Neural cell (in vitro differentiated cells): ENCODE data around the gene ZSWIM8.

Experiments
- EZH2 ChIP-seq: fragments of 200-600, 300-800 bp; shearing (Covaris generic), sonication (generic); IDR thresholded peaks from 2 replicates; pipeline ENCODE4 v1.6.1; 2014; ENCODE audit warnings: antibody characterized with exemption, low read length, borderline replicate concordance, mild to moderate bottlenecking; ENCODE audit not compliant: insufficient read depth, poor library complexity, severe bottlenecking
- POLR2AphosphoS5 ChIP-seq: IDR thresholded peaks from 2 replicates; pipeline ENCODE4 v1.6.1; 2012
- TF ChIP-seq, protein P1 (sequence below): fragments of 450-650 bp; IDR thresholded peaks from 2 replicates; pipeline ENCODE4 v1.5.1; 2014; ENCODE audit warnings: antibody characterized with exemption, mild to moderate bottlenecking, moderate library complexity; ENCODE audit not compliant: poor library complexity, severe bottlenecking

GRCh38 chr10:73812657-73813056 is 27.3 kb downstream of the ZSWIM8 start:
- TF ChIP-seq, protein P1, sequence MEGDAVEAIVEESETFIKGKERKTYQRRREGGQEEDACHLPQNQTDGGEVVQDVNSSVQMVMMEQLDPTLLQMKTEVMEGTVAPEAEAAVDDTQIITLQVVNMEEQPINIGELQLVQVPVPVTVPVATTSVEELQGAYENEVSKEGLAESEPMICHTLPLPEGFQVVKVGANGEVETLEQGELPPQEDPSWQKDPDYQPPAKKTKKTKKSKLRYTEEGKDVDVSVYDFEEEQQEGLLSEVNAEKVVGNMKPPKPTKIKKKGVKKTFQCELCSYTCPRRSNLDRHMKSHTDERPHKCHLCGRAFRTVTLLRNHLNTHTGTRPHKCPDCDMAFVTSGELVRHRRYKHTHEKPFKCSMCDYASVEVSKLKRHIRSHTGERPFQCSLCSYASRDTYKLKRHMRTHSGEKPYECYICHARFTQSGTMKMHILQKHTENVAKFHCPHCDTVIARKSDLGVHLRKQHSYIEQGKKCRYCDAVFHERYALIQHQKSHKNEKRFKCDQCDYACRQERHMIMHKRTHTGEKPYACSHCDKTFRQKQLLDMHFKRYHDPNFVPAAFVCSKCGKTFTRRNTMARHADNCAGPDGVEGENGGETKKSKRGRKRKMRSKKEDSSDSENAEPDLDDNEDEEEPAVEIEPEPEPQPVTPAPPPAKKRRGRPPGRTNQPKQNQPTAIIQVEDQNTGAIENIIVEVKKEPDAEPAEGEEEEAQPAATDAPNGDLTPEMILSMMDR: no peak
- no peak for TF ChIP-seq POLR2AphosphoS5
- TF ChIP-seq EZH2: no peak
